Gastrocnemius medialis (tissue), 4 donors: ENCODE results near the gene C13orf42.

ENCODE experiments used
- POLR2A ChIP-seq, 2 donors: fragments of 450-650 bp; IDR thresholded peaks; one replicate each; pipeline ENCODE4 v1.6.1; 2017; ENCODE audit warnings: antibody characterized with exemption in 2 of 2, mild to moderate bottlenecking in 2 of 2, moderate library complexity in 2 of 2
- TF ChIP-seq, protein P1 (sequence below), 5 experiments: fragments of 450-650 bp in 3 of 5; fragments of 200-600 bp in 2 of 5; sonication (generic) in 2 of 5; IDR thresholded peaks in 4 of 5; conservative IDR thresholded peaks in 1 of 5; 1 replicate in 4 of 5; 2 replicates in 1 of 5; pipeline ENCODE4 v1.5.1; 2016 to 2019; ENCODE audit warnings: antibody characterized with exemption in 5 of 5, mild to moderate bottlenecking in 3 of 5, moderate library complexity in 3 of 5

DNA sequence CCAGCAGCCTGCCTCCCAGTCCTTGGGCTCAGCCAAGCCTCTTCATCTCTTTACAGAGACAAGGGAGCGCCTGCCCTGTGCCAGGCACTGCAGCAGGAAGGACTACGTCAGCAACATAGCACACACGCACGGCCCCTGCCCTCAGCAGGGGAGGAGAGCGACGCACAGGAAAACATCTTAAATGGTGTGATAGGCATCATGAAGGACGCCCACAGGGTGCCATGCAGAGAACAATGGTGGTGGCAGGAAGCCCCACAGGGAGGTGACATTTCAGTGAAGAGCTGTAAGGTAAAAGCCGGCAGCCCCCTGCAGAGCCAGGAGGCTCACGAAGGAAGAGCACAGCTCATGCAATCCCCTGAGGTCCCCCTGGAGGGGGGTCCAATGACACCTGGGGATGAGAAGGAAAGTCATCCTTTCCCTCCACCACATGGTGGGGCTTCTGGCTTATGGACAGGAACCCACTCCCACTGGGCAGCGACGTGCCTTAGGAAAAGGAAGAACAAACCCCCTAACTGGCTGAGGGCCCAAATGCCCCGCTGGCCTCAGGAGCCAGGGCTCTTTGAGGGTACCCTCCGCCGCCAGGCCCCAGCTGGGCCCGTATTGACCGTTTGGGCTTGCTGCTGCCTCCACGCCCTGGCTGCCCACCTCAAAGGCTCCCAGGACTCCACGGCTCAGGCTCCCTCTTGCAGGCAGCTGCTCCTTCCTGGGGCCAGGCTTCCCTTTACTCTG, 37.3 kb upstream of the C13orf42 start:
- TF ChIP-seq, protein P1, sequence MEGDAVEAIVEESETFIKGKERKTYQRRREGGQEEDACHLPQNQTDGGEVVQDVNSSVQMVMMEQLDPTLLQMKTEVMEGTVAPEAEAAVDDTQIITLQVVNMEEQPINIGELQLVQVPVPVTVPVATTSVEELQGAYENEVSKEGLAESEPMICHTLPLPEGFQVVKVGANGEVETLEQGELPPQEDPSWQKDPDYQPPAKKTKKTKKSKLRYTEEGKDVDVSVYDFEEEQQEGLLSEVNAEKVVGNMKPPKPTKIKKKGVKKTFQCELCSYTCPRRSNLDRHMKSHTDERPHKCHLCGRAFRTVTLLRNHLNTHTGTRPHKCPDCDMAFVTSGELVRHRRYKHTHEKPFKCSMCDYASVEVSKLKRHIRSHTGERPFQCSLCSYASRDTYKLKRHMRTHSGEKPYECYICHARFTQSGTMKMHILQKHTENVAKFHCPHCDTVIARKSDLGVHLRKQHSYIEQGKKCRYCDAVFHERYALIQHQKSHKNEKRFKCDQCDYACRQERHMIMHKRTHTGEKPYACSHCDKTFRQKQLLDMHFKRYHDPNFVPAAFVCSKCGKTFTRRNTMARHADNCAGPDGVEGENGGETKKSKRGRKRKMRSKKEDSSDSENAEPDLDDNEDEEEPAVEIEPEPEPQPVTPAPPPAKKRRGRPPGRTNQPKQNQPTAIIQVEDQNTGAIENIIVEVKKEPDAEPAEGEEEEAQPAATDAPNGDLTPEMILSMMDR (IDR thresholded peaks at IDR 0.05 in 4 of 5, conservative IDR thresholded peaks at IDR 0.05 in 1 of 5): no peak
- no peak for TF ChIP-seq POLR2A (IDR thresholded peaks at IDR 0.05)
